H1 (cell line): ENCODE measurements around the gene SLC39A2. TPM values are rescaled to one million over a fixed set of nuclear protein-coding genes. Genes with fewer than 3 reads are reported as not detected.

Experiments used
- CHD7 ChIP-seq: fragments of 300-600 bp; sonication (generic); IDR thresholded peaks from 2 replicates; pipeline ENCODE4 v1.7.1; 2012; ENCODE audit warnings: low read length, moderate library complexity, mild to moderate bottlenecking, inconsistent platforms; ENCODE audit not compliant: insufficient replicate concordance
- SIRT6 ChIP-seq: IDR thresholded peaks from one replicate; pipeline ENCODE4 v1.7.1; 2012; ENCODE audit warnings: low read length, inconsistent platforms
- SP1 ChIP-seq: IDR thresholded peaks from 2 replicates; pipeline ENCODE4 v1.6.1; 2011; ENCODE audit warnings: low read depth, low read length
- ZNF274 ChIP-seq: IDR thresholded peaks from 2 replicates; pipeline ENCODE4 v1.7.0; 2012; ENCODE audit warnings: low read length, borderline replicate concordance; ENCODE audit errors: extremely low read depth
- polyA plus RNA-seq, 7 experiments: library from polyadenylated mRNA; depleted of rRNA in 3 of 7; stranded (reverse) in 5 of 7; unstranded in 2 of 7; fragments of >200 nt in 5 of 7; fragments of 200-250 nt in 2 of 7; gene quantifications; 1 replicate in 5 of 7; 2 replicates in 1 of 7; 4 replicates in 1 of 7; pipeline versions ENCODE4 v1.2.1 to v1.2.3, GENCODE V29; 2011 to 2013; ENCODE audit warnings: missing spikeins in 2 of 7, mixed read lengths in 2 of 7
- total RNA-seq: library from RNA; stranded (reverse); fragmentation: NEBNext Ultra II Directional; extraction: Animal tissue kit (Norgen Biotek cat#: 25700); gene quantifications from 2 replicates; pipeline ENCODE4 v1.2.1, GENCODE V29; 2021

SLC39A2 gene
- total and polyA plus RNA-seq, 2 of the 8 experiments (the other 6 are each of a cell fraction or from before 2014, with no cell fraction given) = 0.14 to 0.22 TPM

- no peak for TF ChIP-seq CHD7
- no peak for TF ChIP-seq SIRT6
- no peak for TF ChIP-seq SP1
- TF ChIP-seq ZNF274 = no peak
Measured at GRCh38 chr14:21017528-21018245, 18.6 kb downstream of the SLC39A2 start (continued).
